Immature natural killer cell (primary cell): ENCODE results near the gene TSC2. TPM values are rescaled to one million over a fixed set of nuclear protein-coding genes. Genes with fewer than 3 reads are reported as not detected.

Experiments
- DNase-seq, 3 donors: peaks; one replicate each; pipeline ENCODE4 v3.0.0; 2022; ENCODE audit warnings: mixed read lengths in 1 of 3
- H3K27ac Mint-ChIP-seq, 6 donors: one replicate each; pipeline ENCODE4 v1.8.0; 2020; ENCODE audit warnings: mixed read lengths in 6 of 6, mild to moderate bottlenecking in 5 of 6, inconsistent platforms in 4 of 6, moderate library complexity in 3 of 6
- H3K27me3 Mint-ChIP-seq, 3 donors: one replicate each; pipeline ENCODE4 v1.8.0; 2020 to 2021; ENCODE audit warnings: low read depth in 3 of 3, mild to moderate bottlenecking in 3 of 3, mixed read lengths in 3 of 3, moderate library complexity in 3 of 3, inconsistent platforms in 1 of 3
- H3K36me3 Mint-ChIP-seq, 3 donors: one replicate each; pipeline ENCODE4 v1.8.0; 2020; ENCODE audit warnings: mixed read lengths in 3 of 3, inconsistent platforms in 2 of 3, mild to moderate bottlenecking in 2 of 3
- H3K4me1 Mint-ChIP-seq, 2 donors: one replicate each; pipeline ENCODE4 v1.8.0; 2020; ENCODE audit warnings: inconsistent platforms in 2 of 2, mild to moderate bottlenecking in 2 of 2, mixed read lengths in 2 of 2, moderate library complexity in 1 of 2
- H3K4me3 Mint-ChIP-seq, 5 donors: one replicate each; pipeline ENCODE4 v1.8.0; 2020; ENCODE audit warnings: mild to moderate bottlenecking in 5 of 5, mixed read lengths in 5 of 5, inconsistent platforms in 3 of 5, moderate library complexity in 3 of 5
- H3K9me3 Mint-ChIP-seq, 6 donors: one replicate each; pipeline ENCODE4 v1.8.0; 2020; ENCODE audit warnings: mild to moderate bottlenecking in 6 of 6, mixed read lengths in 6 of 6, inconsistent platforms in 4 of 6, moderate library complexity in 3 of 6
- polyA plus RNA-seq, 3 donors: library from polyadenylated mRNA; unstranded; fragments of 300-500 nt; fragmentation: Illumina TruSeq; gene quantifications; one replicate each; pipeline ENCODE4 v1.2.3, GENCODE V29; 2021

Gene TSC2
- polyA plus RNA-seq, 3 donors from 2014 or later, result 18.0 to 50.1 (median 29.1) TPM

DNA sequence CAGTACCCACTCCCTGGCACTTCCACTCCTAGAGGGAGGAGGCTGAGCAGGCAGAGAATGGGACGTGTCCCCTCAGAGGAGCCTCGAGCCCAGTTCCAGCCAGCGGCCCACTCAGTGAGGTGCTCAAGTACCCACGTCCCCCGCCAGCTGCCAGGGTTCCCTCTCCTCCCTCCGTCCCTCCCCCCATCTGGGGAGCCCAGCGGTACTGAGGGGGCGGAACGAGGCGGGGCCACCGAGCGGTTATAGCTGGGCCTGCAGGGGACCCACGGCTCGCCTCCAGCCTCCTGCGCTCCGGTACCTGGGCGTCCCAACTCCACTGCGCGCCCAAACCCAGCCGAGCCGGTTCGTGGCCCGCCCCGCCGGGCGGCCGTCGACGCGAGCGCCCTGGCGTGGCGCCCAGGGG, 28.3 kb upstream of the TSC2 start, which contains the start of gene NPW:
Gene NPW, plus strand, starts transcription at position 268 of the 403 bp plus-strand sequence.
- DNase-seq, result no peak
- H3K9me3 Mint-ChIP-seq, result no peaks in the 10 kb centered on the region
- no peak within 1 kb of the TSS for H3K4me3 Mint-ChIP-seq
- no peak within 1 kb of the TSS for H3K27ac Mint-ChIP-seq
- peaks cover 10 to 13% (median 11%) of the 10 kb centered on the region in 3 donors for H3K27me3 Mint-ChIP-seq
- peaks cover 13 to 15% of the 10 kb centered on the region in 2 donors for H3K4me1 Mint-ChIP-seq
- no peaks in the 10 kb centered on the region for H3K36me3 Mint-ChIP-seq

DNA sequence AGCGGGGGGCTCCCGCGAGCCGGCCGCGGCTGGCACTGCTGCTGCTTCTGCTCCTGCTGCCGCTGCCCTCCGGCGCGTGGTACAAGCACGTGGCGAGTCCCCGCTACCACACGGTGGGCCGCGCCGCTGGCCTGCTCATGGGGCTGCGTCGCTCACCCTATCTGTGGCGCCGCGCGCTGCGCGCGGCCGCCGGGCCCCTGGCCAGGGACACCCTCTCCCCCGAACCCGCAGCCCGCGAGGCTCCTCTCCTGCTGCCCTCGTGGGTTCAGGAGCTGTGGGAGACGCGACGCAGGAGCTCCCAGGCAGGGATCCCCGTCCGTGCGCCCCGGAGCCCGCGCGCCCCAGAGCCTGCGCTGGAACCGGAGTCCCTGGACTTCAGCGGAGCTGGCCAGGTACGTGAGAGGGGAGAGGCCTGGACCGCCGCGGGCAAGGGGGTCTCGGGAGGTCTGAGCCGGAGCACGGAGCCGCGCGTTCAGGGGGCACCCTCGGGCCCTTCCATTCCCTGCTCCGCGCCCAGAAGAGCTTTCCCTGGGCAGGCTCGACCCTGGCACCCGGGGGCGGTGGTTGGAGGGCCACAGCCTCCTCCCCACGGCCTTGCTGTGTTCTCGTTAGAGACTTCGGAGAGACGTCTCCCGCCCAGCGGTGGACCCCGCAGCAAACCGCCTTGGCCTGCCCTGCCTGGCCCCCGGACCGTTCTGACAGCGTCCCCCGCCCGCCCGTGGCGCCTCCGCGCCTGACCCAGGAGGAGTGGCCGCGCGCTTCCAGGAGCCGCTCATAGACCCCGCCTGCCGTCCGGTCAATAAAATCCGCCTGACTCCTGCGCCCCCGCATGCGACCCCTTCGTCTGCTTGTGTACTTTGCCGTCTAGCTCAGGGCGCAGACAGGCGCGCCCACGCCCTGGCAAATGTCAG, 27.6 kb upstream of the TSC2 start:
- Mint-ChIP-seq H3K36me3 (no peaks in the 10 kb centered on the region), H3K4me3 (no peak overlapping the region), H3K4me1 (peaks cover 15% of the 10 kb centered on the region in 2 donors)

GRCh38 chr16:2022723-2023091, 25.1 kb upstream of the TSC2 start:
- Mint-ChIP-seq H3K9me3 (no peaks in the 10 kb centered on the region), H3K4me1 (peaks cover 19% of the 10 kb centered on the region in 2 donors), H3K27ac (peak overlapping the region in 1 of 6 donors; percentile 51), H3K36me3 (no peaks in the 10 kb centered on the region), H3K4me3 (peak overlapping the region; percentile 72 to 84 (median 80)), H3K27me3 (peaks cover 10 to 16% (median 11%) of the 10 kb centered on the region in 3 donors)
- DNase-seq, result no peak

More for the DNA sequence above, 27.6 kb upstream of the TSC2 start:
- H3K27ac Mint-ChIP-seq, result no peak overlapping the region
- peaks cover 10 to 13% (median 11%) of the 10 kb centered on the region in 3 donors for H3K27me3 Mint-ChIP-seq
- H3K9me3 Mint-ChIP-seq, result no peaks in the 10 kb centered on the region
- no peak for DNase-seq

DNA sequence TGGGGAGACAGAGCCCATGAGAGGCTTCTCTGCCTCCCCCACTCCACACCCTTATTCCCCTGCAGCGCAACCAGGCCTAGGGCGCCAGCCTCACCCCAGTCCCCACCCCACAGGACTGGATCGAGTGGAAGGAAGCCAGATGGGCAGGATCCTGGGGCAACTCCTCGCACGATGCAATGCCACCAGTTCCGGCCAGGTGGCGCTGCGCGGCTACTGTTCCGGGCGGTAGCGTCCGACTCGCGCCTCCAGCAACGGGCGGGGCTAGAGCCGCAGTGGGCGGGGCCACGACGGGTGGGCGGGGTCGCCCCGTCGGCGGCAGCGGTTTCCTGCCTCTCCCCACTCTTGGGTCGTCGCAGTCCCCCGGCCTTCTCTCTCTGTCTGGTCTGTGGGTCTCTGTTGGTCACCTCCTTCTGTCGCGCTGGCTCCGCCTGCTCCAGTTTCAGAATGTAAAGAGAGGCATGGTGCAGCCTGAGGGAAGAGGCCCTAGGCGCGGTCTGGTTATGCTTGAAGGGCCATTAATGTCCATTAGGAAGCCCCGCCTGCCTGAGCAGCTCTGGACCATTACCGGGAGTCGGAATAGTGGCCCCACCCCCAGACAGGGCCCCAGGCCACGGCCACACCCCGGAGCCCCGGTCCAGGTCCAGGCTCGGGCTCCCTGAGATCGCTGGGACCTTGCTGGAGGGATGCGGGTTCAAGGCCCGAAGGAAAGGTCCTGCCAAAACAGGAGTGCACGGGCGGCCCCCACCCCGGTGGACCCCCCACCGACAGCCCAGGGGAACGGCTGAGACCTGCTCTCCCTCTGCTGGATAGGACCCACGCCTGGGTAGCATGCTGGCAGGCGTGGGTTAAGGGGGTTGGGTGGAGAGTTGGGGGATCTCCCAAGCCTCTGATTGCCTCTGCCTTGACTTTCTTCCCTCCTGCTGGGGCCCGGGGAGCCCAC, 24.4 kb upstream of the TSC2 start:
- Mint-ChIP-seq H3K4me1 (peaks cover 19 to 20% of the 10 kb centered on the region in 2 donors), H3K27me3 (peaks cover 8 to 16% (median 9%) of the 10 kb centered on the region in 3 donors), H3K9me3 (no peaks in the 10 kb centered on the region), H3K27ac (peak overlapping the region; percentile 51 to 93 (median 86)), H3K4me3 (peak overlapping the region; percentile 72 to 84 (median 80)), H3K36me3 (no peaks in the 10 kb centered on the region)
- peak; percentile 93 to 95 (median 93) for DNase-seq

DNA sequence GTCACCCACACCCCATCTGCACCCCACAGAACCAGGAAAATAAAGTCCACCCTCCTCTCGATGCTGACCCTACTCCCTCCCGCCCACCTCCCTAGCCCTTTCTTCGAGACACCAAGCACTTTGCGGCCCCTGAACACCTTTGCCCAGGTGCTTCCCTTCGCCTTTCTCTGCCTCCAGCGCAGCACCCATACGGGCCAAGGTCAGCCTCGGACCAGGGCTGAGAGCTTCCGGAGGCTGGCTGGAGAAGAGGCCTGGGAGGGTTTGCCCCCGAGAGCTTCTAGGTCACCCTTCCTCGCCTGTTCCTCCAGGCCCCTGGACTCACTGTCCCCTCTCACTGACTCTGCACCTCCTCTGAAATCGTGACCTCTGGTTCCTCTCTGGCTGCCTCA, 23.8 kb upstream of the TSC2 start:
- H3K4me1 Mint-ChIP-seq, result peaks cover 19 to 20% of the 10 kb centered on the region in 2 donors
- H3K9me3 Mint-ChIP-seq, result no peaks in the 10 kb centered on the region
- no peak for DNase-seq
- peak overlapping the region; percentile 1 to 87 (median 64) for H3K27ac Mint-ChIP-seq
- peaks cover 4 to 14% (median 8%) of the 10 kb centered on the region in 3 donors for H3K27me3 Mint-ChIP-seq
- H3K4me3 Mint-ChIP-seq, result peak overlapping the region in 3 of 5 donors; percentile 50 to 76 (median 69)
- H3K36me3 Mint-ChIP-seq, result no peaks in the 10 kb centered on the region

DNA sequence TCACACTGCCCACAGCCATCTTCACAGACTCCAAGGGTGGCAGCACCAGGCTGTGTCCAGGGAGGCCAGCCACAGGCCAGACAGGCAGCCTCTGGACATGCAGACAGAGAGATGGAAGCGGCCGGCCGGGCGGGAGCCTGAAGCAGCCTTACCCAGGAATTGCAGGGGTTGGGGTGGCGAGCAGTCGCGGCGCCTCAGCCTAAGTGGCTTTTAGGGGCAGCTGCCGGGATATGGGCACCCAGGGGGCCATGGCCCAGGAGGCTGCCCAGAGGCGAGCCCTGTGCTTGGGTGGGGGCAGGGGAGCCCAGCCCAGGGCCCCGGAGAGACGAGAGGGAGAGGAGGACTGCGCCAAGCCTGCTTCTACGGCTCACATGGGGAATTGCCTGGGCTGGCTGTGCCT, 22.5 kb upstream of the TSC2 start:
- no peak overlapping the region for H3K27ac Mint-ChIP-seq
- DNase-seq, result no peak
- peaks cover 3 to 14% (median 8%) of the 10 kb centered on the region in 3 donors for H3K27me3 Mint-ChIP-seq
- no peaks in the 10 kb centered on the region for H3K36me3 Mint-ChIP-seq
- peaks cover 19 to 20% of the 10 kb centered on the region in 2 donors for H3K4me1 Mint-ChIP-seq
- no peaks in the 10 kb centered on the region for H3K9me3 Mint-ChIP-seq
- H3K4me3 Mint-ChIP-seq, result peak overlapping the region in 2 of 5 donors; percentile 21 to 65

DNA sequence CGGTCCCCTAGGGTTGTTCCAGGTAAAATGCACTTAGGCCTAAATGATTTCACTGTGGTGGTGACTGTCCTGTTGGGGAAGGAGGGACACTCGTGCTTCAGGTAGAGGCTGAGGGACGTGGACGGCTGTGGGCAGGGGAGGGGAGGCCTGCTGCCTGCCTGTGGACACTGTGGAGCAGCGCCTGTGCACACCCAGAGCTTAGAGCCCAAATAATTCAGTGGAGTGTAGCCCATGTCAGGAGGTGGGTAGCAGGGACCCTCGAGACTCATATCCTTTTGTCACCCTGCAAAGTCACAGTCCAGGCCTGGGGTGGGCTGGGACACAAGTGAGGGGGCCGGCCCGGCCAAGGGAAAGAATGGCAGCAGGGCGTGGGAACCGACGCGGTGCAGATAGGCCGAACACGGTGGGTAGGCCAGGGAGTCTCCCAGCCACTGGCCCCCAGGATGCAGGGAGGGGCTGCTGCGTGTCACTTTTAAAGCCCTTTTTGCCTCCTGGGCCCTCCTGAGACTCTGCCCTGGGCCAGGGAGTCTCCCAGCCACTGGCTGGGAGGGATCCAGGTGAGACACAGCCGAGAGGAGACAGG, 21.8 kb upstream of the TSC2 start:
- peaks cover 3 to 14% (median 6%) of the 10 kb centered on the region in 3 donors for H3K27me3 Mint-ChIP-seq
- H3K4me1 Mint-ChIP-seq, result peaks cover 19 to 20% of the 10 kb centered on the region in 2 donors
- H3K4me3 Mint-ChIP-seq, result peak overlapping the region; percentile 18 to 65 (median 53)
- no peaks in the 10 kb centered on the region for H3K36me3 Mint-ChIP-seq
- DNase-seq, result no peak
- H3K9me3 Mint-ChIP-seq, result no peaks in the 10 kb centered on the region
- peak overlapping the region in 1 of 6 donors; percentile 5 for H3K27ac Mint-ChIP-seq

DNA sequence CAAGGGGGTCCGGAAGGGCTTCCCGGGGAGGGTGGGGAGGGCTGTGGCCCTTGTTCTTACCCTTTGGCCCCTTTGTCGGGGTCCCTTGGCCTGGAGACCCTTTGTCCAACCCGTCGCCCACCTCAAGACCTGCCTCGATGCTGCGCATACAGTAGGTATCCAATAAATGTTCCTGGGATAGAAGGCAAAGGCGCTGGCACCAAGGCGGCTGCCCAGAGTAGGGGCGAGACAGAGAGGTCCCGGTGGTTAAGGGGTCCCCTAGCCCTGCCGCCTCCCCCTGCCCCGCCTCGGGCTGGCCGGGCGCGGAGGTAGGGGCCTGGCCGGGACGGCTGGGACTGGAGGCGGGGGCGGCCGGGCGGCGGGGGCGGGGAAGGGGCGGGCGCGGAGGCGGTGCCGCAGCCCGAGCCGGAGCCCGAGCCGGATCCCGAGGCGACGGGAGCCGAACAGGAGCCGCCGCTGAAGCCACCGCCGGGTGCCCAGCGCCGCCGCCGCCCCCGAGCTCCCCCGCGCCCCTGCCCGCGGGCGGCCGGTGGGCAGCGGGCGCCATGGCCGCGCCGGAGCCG, 21.2 kb upstream of the TSC2 start, which contains the start of gene NHERF2:
Gene NHERF2, plus strand, starts transcription at position 442 of the 563 bp plus-strand sequence. Its CDS starts 104 bp downstream, at position 546.
- H3K36me3 Mint-ChIP-seq, result no peaks in the 10 kb centered on the region
- peaks cover 19 to 20% of the 10 kb centered on the region in 2 donors for H3K4me1 Mint-ChIP-seq
- peak in 2 of 3 donors; percentile 22 to 36 for DNase-seq
- no peaks in the 10 kb centered on the region for H3K9me3 Mint-ChIP-seq
- peak within 1 kb of the TSS in 3 of 6 donors; percentile 5 to 49 (median 24) for H3K27ac Mint-ChIP-seq
- H3K27me3 Mint-ChIP-seq, result peaks cover 4 to 12% (median 6%) of the 10 kb centered on the region in 3 donors
- H3K4me3 Mint-ChIP-seq, result peak within 1 kb of the TSS; percentile 79 to 86 (median 82)

DNA sequence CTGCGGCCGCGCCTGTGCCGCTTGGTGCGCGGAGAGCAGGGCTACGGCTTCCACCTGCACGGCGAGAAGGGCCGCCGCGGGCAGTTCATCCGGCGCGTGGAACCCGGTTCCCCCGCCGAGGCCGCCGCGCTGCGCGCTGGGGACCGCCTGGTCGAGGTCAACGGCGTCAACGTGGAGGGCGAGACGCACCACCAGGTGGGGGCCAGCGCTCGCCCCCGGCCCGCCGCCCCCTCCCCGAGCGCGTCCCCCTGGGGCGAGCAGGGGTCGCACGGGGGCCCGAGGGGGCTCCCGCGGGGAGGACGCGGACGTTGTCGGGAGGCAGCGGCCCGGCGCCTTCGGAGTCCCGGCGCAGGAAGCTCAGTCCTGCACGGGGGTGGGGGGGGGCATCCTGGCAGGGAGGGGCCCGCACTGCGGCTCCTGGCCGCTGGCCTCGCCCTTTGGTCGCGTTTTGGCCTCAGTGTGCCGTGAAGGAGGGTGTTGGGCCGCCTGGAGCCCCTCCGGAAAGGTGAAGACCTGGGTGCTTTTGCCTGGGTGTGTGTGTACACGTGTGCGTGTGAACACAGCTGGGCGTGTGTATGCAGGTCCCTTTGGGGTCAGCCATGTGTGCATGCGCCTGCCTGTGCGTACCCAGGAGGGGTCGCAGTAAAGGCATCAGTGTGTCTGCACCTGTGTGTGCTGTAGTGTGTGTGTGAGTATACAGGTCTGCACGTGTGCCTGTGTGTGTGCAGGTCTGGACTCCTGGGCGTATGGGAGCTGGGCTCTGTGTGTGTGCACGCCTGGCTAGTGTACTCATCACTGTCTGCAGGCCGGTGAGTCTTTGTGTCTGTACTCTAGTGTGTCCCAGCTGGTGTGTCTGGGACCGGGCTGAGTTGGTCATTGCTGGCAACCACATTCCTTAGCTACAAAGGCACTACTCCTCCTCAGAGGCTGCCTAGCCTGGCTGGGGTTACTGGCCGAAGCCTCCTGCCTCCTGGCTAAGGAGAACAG, 20.5 kb upstream of the TSC2 start:
- peak; percentile 14 to 28 (median 18) for DNase-seq
- Mint-ChIP-seq H3K27ac (peak overlapping the region in 2 of 6 donors; percentile 24 to 49), H3K4me3 (peak overlapping the region; percentile 79 to 86 (median 82)), H3K27me3 (peaks cover 4 to 10% (median 6%) of the 10 kb centered on the region in 3 donors), H3K4me1 (peaks cover 19 to 20% of the 10 kb centered on the region in 2 donors), H3K36me3 (no peaks in the 10 kb centered on the region), H3K9me3 (no peaks in the 10 kb centered on the region)

DNA sequence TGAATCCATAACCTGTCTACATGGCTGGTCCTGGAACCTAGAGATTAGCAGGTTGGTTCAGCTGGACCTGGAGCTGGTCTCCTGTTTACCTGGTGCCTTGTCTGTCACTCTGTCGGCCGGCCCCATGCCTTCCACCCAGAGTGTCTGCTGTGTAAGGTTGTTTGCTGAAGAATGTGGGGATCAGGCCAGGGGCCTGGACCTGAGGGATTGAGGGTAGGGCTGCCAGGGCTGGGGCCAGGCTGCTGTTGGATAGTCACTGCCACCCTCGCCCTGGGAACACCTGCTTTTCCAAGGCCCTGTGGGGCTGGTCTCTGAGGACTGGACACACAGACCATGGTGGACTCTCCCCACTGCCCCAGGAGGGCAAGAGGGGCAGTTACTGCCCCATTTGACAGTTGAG, 19.6 kb upstream of the TSC2 start:
- peak overlapping the region in 4 of 5 donors; percentile 79 to 86 (median 81) for H3K4me3 Mint-ChIP-seq
- no peaks in the 10 kb centered on the region for H3K9me3 Mint-ChIP-seq
- no peaks in the 10 kb centered on the region for H3K36me3 Mint-ChIP-seq
- H3K27me3 Mint-ChIP-seq, result peaks cover 2 to 5% (median 2%) of the 10 kb centered on the region in 3 donors
- no peak for DNase-seq
- H3K27ac Mint-ChIP-seq, result no peak overlapping the region
- peaks cover 13 to 15% of the 10 kb centered on the region in 2 donors for H3K4me1 Mint-ChIP-seq

DNA sequence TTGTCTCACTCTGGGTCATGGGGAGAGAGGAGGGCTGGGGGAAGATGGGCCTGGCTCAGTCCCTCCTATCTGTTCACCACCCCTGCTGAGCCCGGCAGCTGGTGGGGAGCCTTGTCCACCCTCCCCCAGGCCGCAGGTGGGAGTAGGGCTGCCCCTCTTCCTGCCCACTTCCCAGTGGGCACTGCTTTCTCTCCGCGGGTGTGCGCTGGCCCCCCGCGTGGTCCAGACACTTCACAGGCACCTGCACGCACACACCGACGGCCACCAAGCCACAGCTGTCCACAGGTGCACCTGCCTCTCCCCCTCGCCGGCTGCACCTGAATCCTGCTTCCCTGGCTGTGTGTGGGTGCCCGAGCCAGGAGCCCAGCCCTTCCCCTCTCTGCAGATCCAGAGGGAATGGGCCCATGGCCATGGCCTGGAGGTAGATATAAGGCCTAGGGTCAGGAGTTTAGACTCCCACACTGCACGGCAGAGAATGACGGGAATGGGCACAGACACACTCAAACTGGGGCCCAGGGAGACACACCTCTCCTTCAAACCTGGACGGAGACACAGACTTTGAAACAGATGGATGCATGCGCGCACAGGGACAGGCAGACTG, 19.1 kb upstream of the TSC2 start:
- H3K27ac Mint-ChIP-seq, result no peak overlapping the region
- no peak overlapping the region for H3K4me3 Mint-ChIP-seq
- peaks cover 0 to 4% (median 2%) of the 10 kb centered on the region in 3 donors for H3K27me3 Mint-ChIP-seq
- H3K36me3 Mint-ChIP-seq, result no peaks in the 10 kb centered on the region
- peaks cover 10 to 11% of the 10 kb centered on the region in 2 donors for H3K4me1 Mint-ChIP-seq
- H3K9me3 Mint-ChIP-seq, result no peaks in the 10 kb centered on the region
- DNase-seq, result no peak
